Right atrium auricular region (tissue), 2 donors: ENCODE measurements around the gene UGT1A8. TPM values are rescaled to one million over a fixed set of nuclear protein-coding genes. Genes with fewer than 3 reads are reported as not detected.

ENCODE experiments used
- DNase-seq: peaks from one replicate; pipeline ENCODE4 v3.0.0-alpha.2; 2019; ENCODE audit warnings: low spot score
- H3K27ac ChIP-seq, 2 donors: fragments of 200-600 bp; sonication (generic); 1 replicate in 1 of 2; 2 replicates in 1 of 2; pipeline ENCODE4 v1.5.1; 2016 to 2019
- H3K27me3 ChIP-seq, 2 donors: fragments of 200-600 bp; sonication (generic); one replicate each; pipeline versions ENCODE4 v1.5.1 to v1.6.0; 2017 to 2019
- H3K36me3 ChIP-seq: fragments of 200-600 bp; sonication (generic); one replicate; pipeline ENCODE4 v1.5.1; 2016
- H3K4me1 ChIP-seq, 2 donors: fragments of 200-600 bp; sonication (generic); one replicate each; pipeline versions ENCODE4 v1.5.1 to v1.6.0; 2017 to 2019
- H3K4me3 ChIP-seq, 2 donors: fragments of 200-600 bp; sonication (generic); 1 replicate in 1 of 2; 2 replicates in 1 of 2; pipeline ENCODE4 v1.5.1; 2017 to 2019; ENCODE audit warnings: mild to moderate bottlenecking in 1 of 2, moderate library complexity in 1 of 2
- H3K9me3 ChIP-seq, 2 donors: fragments of 200-600 bp; sonication (generic); one replicate each; pipeline ENCODE4 v1.5.1; 2019
- CTCF ChIP-seq, 2 donors: fragments of 200-600 bp; sonication (generic); IDR thresholded peaks; one replicate each; pipeline ENCODE4 v1.5.1; 2019; ENCODE audit warnings: antibody characterized with exemption in 2 of 2
- total RNA-seq, 2 donors: library from RNA; depleted of rRNA; stranded (reverse); fragments of >200 nt; gene quantifications; one replicate each; pipeline ENCODE4 v1.1.0, GENCODE V29; 2016

The UGT1A8 gene
- total RNA-seq, 2 donors from 2014 or later = not detected

GRCh38 chr2:233684640-233685039 lies 67.2 kb downstream of the UGT1A8 start:
- no peak for DNase-seq
- TF ChIP-seq CTCF (IDR thresholded peaks at IDR 0.05) = no peak
- H3K27me3 ChIP-seq = no peaks in the 10 kb centered on the region

GRCh38 chr2:233686928-233687327 lies 69.5 kb downstream of the UGT1A8 start:
- no peak for TF ChIP-seq CTCF (IDR thresholded peaks at IDR 0.05)
- Histone ChIP-seq H3K4me1 (no peaks in the 10 kb centered on the region), H3K9me3 (no peaks in the 10 kb centered on the region), H3K27me3 (no peaks in the 10 kb centered on the region), H3K36me3 (no peaks in the 10 kb centered on the region), H3K27ac (no peak overlapping the region), H3K4me3 (no peak overlapping the region)
- no peak for DNase-seq

More at GRCh38 chr2:233684640-233685039, 67.2 kb downstream of the UGT1A8 start:
- H3K9me3 ChIP-seq = no peaks in the 10 kb centered on the region
- H3K4me3 ChIP-seq = no peak overlapping the region
- no peaks in the 10 kb centered on the region for H3K36me3 ChIP-seq
- no peaks in the 10 kb centered on the region for H3K4me1 ChIP-seq
- no peak overlapping the region for H3K27ac ChIP-seq

DNA sequence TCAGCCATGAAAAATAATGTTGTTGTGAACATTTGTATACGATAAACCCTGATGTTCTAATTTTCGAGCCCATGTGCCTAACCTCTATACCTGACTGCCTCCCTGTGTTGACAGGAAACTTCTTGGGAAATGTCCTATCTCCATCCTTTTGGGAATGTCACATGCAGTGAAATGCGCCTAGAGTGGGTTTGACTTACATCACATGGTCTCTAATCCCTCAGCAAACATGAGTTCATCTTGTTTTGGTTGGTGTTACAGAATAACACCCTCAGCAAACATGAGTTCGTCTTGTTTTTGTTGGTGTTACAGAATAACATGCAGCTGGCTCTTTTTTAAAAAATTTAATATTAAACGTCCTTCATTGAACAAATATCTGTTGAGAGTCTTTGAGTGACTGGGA lies 70.9 kb downstream of the UGT1A8 start:
- H3K4me3 ChIP-seq = no peak overlapping the region
- TF ChIP-seq CTCF (IDR thresholded peaks at IDR 0.05) = no peak
- no peak overlapping the region for H3K27ac ChIP-seq
- H3K36me3 ChIP-seq = no peaks in the 10 kb centered on the region
- DNase-seq = no peak
- H3K4me1 ChIP-seq = no peaks in the 10 kb centered on the region
- no peaks in the 10 kb centered on the region for H3K9me3 ChIP-seq
- no peaks in the 10 kb centered on the region for H3K27me3 ChIP-seq

DNA sequence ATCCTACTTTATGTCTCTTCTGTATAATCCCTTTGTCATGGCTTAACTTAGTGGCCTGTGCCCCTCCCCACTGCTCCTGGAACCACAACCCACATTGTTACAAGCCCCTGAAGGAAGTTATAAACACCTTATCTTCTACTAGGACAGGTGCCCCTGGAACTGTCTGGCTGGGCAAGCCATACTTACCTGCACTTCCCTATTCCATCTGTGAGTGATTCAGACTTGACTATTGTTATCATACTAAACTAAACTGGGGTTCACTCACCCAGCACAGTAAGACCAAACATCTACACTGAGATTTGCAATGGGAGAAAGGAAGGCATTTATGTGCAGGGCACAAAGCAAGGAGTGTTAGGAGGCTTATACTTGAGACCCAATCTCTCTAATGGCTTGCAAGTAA lies 71.6 kb downstream of the UGT1A8 start:
- Histone ChIP-seq H3K27me3 (no peaks in the 10 kb centered on the region), H3K9me3 (no peaks in the 10 kb centered on the region), H3K27ac (no peak overlapping the region), H3K4me1 (no peaks in the 10 kb centered on the region), H3K4me3 (no peak overlapping the region), H3K36me3 (no peaks in the 10 kb centered on the region)
- TF ChIP-seq CTCF (IDR thresholded peaks at IDR 0.05) = no peak
- no peak for DNase-seq

- no peak overlapping the region for H3K27ac ChIP-seq
- H3K36me3 ChIP-seq = no peaks in the 10 kb centered on the region
- no peaks in the 10 kb centered on the region for H3K4me1 ChIP-seq
- no peaks in the 10 kb centered on the region for H3K27me3 ChIP-seq
- H3K9me3 ChIP-seq = no peaks in the 10 kb centered on the region
- no peak for DNase-seq
- TF ChIP-seq CTCF (IDR thresholded peaks at IDR 0.05) = no peak
- no peak overlapping the region for H3K4me3 ChIP-seq
Measured at GRCh38 chr2:233689501-233689900, 72.1 kb downstream of the UGT1A8 start.

DNA sequence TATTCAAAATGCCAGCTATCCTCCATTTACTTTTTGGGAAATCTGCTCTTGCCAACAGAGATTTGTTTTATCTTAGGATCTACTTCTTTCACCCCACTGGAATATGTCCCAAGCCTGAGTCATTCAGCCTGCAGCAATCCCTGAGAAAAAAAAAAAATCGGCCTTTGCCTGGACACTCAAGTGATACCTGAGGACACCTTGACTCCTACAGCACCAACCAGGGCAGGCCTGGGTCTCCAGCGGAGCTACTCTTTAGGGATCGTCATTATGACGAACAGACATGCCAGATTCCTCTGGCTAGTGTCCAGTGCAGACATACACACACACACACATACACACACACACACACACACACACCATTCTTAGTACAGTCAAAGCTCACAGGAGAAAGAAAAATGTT lies 73.0 kb downstream of the UGT1A8 start:
- Histone ChIP-seq H3K36me3 (no peaks in the 10 kb centered on the region), H3K9me3 (no peaks in the 10 kb centered on the region), H3K27ac (no peak overlapping the region), H3K27me3 (no peaks in the 10 kb centered on the region), H3K4me1 (no peaks in the 10 kb centered on the region), H3K4me3 (no peak overlapping the region)
- no peak for DNase-seq
- TF ChIP-seq CTCF (IDR thresholded peaks at IDR 0.05) = no peak
